Activated T-cell treated with anti-CD3 and anti-CD28 coated beads for 4 hours (primary cell): ENCODE results near the gene BCR.
A peak's percentile ranks its signal among the peaks of the same experiment; 100 is the strongest.

ENCODE experiments used
- DNase-seq: peaks from one replicate; pipeline ENCODE4 v3.0.0-alpha.2; 2020

Gene BCR

DNA sequence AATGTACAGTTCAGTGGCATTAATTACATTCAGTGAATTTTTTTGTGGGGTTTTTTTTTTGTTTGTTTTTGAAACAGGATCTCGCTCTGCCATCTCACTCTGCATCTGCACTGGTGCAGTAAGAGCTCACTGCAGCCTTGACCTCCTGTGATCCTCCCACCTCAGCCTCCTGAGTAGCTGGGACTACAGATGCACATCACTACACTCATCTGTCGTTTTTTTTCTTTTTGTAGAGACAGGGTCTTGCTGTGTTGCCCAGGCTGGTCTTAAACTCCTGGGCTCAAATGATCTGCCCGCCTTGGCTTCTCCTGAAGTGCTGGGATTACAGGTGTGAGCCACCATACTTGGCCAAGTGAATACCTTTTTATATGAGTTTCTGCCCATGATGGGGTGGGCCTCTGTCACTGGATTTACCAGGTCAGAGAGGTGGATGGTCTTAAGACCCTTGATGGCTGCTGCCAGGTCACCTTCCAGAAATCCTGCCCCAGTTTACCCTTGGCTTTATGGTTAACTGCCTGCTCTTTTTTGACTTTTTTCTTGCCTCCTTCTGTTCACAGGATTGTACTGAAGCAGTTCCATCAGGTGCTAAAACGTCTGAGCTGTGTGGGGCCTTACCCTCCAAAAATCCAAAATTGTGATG lies 22.6 kb downstream of the BCR start:
- no peak for DNase-seq

DNA sequence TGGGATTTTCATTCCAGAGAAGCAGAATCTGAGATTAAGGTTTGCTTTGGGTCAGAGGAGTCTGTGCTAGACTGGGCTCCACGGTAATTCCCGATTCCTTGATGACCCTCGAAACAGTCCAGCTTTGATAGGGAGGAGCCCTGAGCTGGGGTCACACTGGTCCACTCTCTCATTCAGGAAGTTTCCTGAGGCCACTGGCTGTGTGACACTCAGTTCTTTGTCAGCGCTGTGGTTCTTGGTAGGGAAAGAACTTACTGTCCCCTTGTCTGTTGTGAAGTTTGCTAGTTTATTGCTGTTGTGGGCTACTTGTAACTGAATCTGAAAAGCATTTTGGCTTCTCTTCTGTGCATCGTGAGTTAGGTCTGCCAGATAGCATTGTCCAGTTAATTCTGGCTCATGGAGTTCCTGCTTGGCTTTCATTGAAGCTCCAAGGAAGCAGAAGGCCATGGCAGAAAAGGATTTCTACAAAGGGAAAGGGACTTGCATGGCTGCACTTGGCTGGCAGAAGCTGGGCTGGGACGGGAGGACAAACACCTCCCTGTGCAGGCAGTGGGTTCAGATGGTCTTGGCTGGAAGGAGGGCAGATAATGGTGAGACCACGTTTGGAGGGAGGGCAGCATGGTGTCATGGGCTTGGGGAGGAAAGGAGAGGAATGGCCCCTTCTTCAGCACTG lies 23.3 kb downstream of the BCR start:
- no peak for DNase-seq

DNA sequence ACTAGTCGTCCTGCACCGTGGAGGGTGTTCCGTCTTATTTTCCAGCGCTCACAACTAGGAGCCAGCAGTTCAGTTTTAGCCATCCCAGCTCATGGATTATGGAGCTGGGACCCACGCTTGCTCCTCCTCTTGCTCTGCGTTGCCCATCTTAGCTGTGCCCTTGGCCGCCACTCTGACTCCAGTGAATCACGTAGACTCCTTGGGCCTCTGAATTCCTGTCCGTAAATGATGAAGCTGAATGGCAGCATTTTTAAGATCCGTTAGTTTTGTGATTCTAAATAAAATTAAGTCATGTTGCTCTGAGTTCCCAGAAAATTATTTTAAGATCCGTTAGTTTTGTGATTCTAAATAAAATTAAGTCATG lies 23.8 kb downstream of the BCR start:
- no peak for DNase-seq

DNA sequence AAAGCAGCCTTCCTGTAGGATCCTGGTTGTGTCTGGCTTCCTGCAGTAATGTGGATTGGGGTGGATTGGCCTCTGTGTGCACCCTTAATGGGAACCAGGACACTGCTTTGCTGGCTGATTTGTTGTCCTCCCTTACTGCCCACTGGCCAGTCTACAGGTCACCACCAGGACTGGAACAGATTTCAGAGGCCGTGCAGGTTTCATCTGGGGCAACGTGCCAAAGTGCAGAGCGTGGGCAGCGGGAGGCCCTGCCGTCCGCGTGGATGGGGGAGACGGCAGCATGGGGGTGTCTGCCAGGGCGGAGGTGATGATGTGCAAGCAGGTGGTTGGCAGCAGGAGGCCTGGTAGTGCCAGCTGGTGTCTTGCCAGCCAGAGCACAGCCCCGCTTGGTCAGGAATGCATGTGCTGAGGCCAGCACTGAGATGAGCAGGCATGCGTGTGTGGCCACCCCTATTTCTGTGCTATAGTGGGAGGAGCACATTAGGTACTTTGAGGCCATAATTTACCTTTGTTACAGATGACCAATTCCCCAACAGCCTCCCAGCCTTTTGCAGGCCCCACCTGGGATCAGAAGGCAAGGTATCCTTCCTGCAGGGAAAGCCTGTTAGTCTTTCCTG lies 24.3 kb downstream of the BCR start:
- DNase-seq, result no peak

DNA sequence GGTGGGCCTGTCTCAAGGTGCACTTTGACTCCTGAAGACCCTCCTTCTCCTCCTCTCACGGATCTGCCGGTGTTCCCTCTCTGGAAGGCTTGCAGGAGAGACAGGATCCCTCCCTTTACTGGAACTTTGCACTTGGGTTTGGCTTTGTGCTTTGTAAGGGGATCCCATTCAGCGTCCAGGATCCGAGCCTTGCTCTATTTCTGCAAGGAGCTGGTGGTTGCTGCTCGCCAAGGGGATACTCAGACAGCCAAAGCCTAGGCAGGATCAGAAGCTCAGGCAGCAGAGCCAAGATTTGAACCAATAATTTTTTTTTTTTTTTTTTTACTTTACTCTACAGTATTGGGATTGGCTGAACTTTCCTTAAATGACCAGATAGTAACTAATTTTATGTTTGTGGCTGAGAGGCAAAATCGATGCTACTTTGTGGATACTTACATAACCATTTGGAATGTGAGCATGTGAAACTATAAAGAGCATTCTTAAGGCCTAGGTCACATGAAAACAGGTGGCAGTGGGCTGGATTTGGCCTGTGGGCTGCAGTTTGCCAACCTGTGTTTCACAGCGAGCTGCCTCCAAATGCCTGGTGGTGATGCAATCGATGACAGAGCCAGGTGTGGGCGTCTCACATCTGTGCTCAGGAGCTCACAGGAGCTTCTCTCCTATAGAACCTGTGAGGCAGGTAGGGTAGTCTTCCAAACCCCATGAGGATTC lies 25.2 kb downstream of the BCR start:
- no peak for DNase-seq

DNA sequence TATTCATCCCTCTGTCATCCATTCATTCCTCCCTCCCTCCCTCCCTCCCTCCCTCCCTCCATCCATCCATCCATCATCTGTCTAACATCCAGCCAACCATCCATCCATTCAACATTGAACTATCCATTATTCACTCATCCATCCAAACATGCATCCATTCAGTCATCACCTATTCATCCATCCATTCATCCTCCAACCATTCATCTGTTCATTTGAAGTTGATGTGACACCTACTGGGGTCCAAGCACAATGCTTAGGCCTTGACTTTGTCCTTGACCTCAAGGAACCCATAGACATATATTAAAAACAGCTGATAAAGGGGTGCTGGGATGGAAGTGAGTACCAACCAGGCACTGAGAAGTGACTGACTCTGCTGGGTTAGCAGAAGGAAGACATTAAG lies 26.6 kb downstream of the BCR start:
- DNase-seq, result no peak

DNA sequence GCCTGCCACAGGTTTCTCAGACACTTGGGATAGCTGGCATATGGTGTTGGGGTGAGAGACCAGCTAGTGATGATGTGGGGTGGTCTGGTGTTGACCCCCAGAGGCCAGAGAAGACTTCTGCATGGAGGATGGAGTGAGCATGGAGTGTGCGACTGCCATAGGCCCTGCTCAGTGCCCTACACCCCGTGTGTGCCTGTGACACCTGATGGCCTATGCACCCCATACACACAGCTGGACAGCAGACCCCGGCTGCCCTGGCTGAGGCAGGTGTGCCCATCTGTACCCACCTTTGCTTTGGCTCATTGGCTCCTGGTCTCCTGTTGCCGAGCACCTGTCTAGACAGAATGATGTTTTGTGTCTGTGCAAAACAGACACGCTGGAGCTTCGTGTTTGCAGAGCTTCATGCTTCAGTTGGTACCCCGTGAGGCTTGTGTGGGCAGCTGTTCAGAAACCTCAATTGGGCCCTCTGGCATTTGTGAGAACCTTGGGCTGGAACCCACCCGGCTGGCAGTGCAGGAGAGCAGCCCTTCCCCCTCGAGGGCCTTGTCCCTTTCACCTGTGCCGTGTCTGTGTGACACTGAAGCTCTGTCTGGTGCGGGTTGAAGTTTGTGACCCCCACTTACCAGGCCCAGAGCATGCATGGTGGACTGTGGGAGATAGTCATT lies 27.6 kb downstream of the BCR start:
- DNase-seq, result no peak

DNA sequence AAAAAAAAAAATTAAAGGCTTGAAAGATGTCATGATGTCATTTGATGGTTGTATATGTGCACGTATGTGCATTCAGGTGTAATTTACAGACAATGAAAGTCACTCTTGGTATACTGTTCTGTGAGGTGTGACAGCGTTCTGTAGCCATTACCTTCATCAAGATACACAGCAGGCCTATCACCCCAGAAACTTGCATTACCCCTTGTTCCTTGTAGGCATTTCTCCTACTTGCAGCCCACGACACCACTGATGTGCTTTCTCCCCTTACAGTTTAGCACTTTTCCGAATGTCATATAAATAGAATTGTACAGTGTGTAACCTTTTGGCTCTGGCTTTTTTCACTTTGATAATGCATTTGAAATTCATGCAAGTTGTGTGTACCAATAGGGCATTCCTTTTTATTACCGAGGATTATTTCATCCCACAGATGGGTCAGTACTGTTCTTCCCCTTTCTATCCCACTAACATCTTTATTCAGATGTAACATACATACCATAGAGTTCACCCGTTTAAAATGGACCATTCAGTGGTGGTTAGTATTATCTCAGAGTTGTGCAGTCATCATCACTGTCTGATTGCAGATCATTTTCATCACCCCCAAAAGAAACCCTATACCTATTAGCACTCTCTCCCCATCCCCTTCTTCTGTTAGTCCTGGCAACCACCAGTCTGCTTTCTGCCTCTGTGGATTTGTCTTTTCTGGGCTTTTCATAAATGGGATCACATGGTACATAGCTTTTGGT lies 30.3 kb downstream of the BCR start:
- DNase-seq, result no peak

DNA sequence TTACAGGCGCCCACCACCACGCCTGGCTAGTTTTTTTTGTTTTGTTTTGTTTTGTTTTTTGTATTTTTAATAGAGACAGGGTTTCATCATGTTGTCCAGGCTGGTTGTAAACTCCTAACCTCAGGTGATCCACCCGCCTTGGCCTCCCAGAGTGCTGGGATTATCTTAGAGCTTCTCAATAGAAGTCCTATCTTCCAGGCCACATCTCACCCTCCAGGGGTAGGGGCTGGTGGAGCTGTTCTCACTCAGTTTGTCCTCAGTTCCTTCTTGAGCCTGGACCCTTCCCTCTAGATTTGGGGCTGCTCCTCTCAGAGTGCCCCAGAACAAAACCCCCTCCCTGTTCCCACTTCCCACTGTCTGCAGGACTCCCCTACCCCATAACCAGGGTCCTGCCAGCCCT lies 31.3 kb downstream of the BCR start:
- no peak for DNase-seq

DNA sequence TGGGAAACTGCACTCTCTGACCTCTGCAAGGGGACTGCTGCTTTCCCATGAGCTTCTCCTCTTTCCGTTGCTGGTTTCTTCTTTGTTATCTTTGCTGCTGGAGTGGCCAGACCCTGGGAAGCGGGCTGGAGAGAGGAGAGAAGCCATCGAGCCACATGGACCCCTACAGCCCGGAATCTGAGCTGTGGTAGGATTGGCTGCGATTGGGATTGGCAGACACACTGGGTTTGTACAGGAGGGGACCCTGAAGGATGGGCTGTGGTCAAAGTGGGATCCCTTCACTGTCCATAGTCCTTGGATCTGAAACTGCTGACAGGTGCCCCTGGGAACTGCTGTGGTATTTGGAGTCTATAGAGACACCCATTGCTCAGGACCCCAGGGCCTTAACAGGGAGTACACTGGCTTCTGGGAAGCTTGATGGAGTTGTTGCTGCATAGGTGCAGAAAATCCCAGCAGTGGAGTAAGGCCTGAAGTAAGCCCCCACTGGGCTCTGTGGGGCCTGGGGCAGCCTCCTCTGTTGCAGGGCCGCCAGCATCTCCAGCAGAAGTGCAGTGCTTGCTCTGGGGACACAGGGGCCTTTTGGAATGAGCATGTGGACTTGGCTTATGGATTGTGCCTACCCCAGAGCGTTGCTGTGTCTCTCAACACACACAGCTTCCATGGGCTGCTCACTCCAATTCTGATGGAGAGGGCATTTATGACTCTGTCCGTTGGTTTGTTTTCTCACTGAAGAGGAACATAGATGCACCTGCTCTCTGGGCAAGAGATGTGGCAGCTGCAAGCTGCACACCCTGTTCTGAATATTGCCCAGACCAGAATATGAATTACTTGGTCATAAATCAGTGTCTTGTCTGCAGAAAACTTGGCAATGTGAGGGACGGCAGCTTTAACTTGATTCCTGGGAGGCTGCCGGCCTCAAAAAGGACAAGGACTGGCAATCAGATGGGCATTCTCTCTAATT lies 32.0 kb downstream of the BCR start:
- DNase-seq, result no peak

DNA sequence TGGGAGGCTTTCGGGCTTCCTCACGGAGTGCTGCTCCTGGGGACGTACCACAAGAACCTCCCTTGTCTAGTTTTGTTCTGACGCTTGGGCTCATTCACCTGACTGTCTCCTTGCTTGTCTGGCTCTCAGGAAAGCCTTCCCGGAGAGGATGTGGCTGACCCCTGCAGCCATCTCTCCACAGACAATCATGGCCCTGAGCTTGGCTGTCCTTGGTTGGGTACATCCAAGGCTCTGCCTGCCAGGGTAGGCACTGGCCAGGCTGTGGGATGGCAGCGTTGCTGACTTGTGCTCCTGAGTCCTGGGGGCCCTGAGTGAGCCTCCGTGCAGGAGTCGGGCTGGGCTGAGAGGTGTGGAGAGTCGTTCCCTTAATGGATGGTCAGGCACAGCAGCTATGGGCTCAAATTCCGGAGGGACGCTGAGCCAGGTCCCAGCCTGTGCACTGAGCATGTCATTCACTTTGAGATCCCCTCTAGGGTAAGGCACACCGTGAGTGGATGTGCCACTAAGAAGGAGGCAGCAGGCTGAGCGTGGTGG lies 32.8 kb downstream of the BCR start:
- DNase-seq, result no peak

DNA sequence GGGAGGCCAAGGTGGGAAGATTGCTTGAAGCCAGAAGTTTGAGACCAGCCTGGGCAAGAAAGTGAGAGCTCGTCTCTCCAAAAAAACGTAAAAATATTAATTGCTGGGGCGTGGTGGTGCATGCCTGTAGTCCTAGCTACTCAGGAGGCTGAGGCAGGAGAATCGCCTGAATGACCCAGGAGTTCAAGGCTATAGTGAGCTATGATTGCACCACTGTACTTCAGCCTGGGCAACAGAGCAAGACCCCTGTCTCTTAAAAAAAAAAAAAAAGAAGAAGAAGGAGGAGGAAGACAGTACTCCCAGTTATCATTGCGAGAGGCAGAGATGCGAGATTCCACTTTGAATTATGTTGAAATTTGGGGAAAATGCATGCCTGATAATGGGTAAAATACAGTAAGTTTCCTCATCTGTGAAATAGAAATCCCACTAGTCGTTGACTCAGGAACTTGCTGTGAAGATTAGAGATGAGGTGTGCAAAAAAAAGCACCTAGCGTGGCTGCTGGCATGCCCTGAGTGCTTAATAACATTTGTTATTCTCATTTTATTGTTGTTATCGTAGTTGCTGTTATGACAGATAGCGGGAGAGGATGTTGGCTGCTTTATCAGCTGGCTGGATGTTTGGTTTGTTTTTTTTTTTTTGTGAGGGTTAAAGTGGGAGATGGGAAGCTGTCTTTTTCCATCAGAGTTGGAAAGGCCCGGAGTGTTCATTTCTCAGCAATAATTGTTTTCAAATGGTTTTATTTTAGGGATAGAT lies 33.4 kb downstream of the BCR start:
- no peak for DNase-seq

DNA sequence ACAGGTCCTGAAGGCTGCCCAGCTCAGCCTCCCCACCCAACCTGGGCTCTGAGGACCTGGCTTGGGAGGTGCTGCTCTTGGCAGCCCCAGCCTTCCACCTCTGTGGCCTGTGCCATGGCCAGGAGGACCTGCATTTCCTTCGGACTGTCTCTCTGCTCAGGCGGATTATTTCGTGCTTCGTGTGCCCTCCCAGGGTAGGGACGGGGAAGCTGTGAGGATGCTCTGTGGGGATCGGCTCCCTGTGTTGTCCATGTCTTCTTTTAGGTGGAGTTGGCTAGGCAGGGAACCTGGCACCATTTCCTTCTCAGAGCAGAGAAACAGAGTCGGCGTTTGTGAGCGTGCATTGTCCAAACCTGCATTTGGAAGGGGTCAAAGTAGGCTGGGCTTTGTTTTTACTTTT lies 34.1 kb downstream of the BCR start:
- no peak for DNase-seq

DNA sequence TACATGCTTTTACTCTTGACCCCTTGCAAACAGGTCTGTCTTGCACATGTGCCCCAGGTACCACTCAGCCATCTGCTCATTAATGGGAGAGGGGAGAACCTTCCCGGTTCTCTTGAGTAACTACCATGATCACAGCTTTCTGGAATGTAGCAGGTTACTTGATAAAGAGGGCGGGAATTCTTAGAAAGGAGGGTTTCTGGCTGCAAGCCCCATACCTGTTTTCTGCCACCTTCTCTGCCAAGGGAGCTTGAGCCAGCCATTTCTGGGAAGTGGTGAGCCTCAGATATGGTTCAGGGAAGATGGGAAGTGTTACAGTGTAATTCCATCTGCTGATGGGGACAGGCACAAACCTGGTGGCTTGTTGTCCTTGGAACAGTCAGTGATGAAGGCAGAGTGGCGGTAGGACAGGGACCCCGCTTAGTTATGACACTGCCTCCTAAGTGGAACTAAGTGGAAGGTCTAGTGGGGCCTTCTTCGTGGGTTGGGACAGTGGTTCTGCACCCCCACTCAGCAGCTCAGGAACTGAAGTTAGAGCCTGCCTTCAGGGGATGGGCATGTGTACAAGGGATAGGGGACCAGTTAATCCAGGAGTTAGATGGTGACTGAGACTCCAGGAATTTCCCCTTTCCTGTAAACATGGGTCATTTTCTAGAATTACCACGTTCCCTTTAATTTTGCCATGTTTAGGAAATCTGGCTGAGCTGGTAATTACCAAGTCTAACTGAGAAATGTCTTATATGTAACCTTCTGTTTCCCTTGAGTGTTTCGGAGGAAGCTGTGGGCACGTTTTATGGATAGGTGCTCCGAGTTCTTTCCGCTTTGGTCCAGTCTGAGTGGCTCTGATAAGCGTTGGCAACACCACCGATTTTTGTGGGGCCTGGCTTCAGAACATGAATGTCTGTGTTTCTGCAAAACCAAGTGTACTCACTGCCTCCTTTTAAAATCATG lies 35.3 kb downstream of the BCR start:
- DNase-seq, result no peak

DNA sequence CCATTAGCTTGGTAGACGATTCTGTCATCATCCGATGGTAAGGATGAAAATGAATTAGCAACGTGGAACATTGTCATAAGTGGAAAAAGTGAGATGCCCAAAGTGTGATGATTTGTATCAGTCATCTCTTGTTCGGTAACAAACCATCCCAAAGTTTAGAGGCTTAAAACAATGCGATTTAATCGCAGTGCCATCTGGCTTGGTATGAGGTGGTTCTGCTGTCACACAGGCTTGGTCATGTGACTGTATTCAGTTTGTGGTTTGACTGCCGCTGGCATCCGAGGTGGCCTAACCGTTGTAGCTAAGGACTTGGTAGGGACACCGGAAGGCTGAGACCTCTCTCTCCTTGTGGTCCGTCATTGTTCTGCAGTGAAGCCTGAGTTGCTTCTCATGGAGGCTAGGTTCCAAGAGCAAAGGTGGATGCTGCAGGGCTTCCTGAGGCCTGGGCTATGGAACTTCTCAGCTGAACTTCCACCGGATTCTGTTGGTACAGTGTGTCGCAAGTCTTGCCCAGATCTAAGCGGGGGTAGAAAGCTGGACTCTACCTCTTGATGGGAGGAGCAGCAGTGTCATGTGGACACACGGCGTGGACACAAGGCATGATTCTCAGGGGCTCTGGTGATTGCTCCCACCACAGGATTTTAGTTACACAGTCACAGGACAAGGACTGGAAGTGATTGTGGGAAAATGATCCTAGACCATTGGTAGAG lies 36.3 kb downstream of the BCR start:
- peak; percentile 23 for DNase-seq

DNA sequence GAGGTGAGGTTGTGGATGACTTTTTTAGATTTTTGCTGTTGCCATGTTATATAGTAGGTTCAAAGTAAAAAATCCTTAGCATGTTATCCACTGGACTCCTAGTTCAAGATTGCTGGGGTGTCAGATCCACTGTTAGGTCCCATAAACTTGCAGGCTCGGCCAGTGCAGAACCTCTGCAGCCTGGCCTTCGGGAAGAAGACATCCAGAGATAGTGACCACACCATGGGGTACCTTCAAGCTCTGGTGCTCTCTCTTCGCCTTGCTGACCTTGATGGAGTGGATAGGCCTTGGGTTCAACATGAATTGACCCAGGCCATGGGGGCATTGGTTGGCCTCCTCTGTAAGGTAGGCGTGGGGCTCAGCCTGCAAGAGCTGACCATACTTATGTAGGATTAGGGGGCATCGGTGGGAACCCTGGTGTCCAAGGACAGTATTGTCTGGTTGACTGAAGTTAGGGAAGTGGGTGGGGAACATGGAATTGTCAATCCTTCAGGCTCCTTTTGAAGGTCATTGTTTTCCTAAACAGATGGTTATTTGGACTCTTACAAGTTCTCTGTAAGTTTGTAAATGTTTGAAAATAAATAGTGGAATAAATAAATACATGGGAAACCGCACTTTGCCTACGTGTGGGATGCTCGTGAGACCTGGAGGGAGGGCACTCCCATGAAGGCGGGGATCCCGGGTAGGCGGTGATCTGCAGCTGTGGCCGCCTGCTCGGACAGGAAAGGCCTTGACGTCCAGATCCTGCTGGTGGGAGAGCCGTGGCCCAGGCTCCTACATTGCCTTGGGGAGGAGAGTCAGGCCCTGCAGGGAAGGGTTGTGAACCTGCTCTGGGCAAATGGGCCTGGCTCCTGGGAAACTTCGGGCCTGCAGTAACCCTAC lies 37.1 kb downstream of the BCR start:
- DNase-seq, result no peak

DNA sequence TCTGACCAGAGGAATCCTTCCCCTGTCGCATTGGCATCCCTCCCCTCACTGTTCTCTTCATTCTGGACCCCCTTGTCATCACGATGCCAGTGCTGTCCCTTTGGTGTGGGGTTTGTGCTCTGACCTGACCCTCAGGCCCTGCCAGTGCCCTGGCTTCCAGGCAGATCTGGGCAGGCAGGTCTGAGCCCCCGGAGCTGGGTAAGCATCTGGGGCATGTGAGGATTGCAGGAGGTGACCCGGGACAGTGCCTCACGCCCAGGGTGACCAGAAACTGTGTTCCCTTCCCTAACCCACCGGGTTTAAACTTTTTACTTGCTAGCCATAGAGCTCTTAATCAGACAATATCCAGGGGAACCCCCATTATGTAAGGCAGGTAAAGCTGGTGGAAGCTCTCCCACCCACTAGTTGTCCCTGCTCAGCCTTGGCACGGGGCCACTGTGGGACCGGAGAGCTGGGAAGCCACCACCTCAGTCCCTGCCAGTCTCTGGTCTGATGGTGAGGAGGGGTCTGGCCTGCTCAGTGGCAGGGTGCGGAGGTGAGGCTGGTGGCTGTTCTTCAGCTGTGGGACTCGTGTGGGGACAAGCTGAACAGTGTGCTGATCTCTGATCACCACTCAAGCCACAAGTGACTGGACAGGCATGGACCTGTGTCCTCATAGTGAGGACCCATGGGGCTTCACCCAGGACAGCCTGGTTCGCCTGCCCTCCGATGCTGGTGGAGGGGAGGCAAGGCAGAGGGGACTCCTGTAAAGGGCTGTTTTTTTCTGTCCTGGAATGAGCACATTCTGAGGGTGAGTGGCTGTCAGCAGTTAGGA lies 38.0 kb downstream of the BCR start:
- no peak for DNase-seq
